Activated CD4-positive, alpha-beta T cell treated with anti-CD3 and anti-CD28 coated beads, Interleukin-2, amount 50 U/mL, for 16 hours (primary cell): Measurements from ENCODE around the gene HSPB1.
"Not testable (repeated sequence)": the region's sequence is repeated elsewhere in the genome, so short reads cannot be mapped to it uniquely, and the experiment has no call there.

ENCODE experiments used
- DNase-seq: peaks from one replicate; pipeline ENCODE4 v3.0.0-alpha.2; 2020

Gene HSPB1

GRCh38 chr7:76282344-76283253 is 19.9 kb upstream of the HSPB1 start:
- no peak for DNase-seq

DNA sequence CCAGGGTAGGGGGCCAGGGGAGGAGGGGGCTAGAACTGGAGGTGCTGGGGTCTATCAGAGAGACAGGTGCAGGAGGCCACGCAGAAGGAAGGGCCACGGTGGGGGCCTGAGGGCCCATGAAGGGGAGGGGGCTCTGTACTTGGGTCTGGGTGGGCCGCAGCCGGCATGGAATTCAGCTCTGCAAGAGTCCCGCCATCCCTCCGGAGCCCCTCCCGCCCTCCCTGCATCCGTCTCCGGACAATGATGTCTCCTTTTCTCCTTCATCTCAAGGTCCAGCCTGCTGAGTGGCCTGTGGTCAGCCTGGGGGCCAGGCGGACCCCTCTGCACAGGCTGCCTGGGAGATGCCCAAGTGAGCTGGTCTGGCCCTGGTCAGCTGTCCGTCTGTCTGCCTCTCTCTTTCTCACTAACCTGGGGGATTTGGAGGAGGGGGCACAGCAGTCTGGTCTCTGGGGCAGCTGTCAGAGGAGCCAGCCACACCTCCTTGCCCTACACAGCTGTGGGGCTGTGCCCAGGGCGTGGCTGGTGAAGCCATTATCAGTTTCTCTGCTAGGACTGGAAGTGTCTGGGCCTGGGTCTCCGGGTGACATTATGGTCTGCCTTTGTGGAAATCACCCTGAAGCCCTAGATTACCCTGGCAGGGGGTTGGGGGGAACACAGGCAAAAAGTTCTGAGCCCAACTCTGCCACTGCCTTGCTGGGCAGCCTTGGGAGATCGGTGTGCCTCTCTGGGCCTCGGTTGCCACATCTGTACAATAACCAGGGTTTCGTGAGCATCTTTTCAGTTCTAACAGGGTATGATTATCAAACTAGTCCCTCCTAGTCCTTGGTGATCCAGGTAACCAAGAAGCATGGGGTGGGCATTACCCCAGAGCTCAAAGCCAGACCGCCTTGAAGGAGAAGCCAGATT is 19.0 kb upstream of the HSPB1 start:
- no peak for DNase-seq

DNA sequence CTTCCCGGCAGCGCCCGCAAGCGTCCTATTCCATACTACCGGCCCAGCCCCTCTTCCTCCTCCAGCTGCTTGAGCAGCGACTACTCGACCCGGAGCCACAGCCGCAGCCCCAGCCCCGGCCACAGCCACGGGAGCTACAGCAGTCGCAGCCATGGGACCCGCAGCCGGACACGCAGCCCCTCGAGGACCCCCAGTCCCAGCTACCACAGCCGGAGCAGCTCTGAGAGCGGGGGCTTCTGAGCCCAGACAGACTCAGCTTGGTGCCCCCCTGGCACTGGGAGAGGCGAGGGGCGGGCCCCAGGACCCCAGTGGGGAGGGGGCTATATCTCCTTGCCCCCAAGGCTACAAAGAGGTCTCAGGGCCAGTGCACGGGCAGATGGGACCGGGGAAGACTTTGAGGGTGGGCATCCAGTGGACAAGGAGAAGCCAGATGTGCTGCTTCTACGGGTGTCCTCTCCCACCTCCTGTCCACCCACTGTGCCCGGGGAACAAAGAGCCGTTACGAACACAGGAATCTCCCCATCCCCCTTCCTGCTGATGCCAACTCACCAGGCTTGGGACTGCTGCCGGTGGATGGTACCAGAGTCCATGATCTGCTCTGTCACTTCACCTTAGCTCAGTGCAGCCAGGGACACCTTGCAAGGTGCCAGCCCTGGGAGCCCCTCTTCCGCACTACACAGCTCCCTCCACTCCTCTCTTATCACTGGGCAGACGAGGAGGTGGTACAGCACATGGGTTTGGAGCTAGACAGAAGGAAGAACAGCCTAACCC is 16.7 kb upstream of the HSPB1 start:
- DNase-seq: no peak

DNA sequence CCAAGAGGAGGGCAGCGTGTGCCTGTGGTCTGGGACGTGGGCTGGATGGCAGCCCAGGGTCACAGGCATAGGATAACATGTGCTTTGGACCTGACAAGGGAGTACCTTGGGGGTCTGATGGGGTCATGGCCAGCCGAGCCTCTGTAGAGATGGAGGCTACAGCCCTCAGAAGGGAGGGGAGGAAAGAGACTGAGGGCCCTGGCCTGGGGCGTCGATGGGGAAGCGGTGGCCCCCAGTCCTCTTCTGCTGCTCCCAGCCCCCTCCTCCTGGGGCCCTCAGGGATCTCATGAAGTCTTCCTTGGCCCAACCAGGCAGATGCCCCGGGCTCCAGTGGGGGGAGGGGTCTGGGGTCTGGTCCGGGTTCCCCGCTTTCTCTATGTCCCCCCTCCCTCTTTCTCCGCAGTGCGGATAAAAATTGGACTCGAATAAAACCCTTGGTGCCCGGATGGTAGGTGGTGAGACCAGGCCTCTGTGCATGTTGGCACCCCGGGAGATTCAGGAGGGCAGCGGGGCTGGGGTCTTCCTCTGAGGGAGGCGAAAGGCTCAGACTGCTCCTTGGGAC is 15.6 kb upstream of the HSPB1 start:
- no peak for DNase-seq

DNA sequence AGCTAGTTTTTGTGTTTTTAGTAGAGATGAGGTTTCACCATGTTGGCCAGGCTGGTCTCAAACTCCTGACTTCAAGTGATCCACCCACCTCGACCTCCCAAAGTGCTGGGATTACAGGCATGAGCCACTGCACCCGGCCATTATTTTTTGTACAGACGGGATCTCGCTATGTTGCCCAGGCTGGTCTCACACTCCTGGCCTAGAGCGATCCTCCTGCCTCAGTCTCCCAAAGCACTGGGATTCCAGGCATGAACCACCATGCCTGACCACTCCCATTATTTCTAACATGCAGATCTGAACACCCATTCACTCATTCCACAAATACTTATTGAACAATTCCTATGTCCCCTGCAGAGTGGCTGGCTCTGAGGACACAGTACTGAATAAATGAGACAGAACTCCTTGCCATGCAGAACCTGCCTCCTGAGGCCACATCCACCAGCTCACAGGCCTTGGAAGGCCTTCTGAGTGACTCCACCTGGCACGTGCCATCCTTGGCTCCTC is 11.6 kb upstream of the HSPB1 start:
- DNase-seq: not testable (repeated sequence)

DNA sequence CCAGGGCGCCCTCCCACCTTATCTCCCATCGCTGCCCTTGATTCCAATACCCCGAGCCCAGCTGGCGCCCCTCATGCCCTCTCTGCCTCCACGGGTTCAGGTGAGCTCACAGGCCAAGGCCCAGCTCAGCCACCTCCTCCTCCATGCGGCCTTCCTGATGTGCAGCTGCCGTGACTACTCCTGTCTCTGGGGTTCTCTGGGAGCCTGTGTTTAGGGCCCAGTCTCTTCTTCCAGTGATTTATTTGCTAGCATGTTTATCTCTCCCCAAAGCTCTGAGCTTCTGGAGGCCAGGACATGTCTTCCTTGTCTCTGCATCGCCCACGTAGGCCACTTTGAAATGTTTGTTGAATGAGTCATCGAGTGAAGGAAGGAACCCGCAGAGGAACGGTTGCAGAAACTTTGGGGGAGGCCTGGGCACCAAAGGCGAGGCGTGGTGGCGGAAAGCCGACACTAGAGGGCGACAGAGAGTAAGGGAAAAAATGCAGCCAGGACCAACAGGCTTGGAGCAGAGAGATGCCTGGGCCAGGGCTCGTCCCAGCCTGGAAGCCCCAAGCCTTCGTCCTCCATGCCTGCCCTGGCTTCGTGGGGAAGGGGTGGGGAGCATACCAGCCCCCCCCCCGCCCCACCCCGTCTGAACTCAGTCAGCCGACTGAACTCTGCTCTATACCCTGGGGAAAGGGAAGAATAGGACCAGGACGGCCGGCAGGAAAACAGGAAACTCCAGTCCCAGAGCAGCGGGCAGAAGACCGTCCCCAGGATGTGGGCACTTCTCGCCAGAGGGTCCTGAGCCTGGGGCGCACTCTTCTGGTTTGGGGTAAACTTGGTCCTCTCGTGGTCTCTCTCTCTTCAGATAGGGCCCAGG is 10.9 kb upstream of the HSPB1 start:
- DNase-seq: peak; percentile 95

- no peak for DNase-seq
Observed at GRCh38 chr7:76292213-76292573, 10.3 kb upstream of the HSPB1 start.

GRCh38 chr7:76292911-76293310 is 9.6 kb upstream of the HSPB1 start:
- not testable (repeated sequence) for DNase-seq

DNA sequence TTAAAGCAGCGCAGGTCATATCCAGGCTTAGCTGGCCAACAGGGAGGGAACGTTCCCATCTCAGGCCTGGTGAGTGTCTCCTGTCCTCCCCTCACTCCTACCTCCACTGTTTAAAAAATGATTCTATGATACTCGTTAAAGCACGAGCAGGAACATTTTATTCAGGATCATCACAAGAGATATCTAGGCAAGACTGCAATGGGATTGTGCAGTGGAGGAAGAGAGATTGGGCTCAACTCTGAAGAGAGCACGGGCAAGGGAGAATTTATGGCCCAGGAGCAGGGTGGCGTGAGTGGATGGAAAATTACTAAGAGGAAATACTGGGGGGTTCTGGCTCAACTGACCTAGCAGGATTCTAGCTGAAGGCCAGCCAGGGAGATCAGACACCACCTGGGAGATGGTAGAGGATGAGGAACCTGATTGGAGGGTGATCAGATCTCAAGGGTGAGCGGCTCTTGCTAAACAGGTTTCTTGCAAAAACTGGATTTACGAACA is 9.0 kb upstream of the HSPB1 start:
- DNase-seq: no peak

GRCh38 chr7:76294344-76295024 is 8.0 kb upstream of the HSPB1 start:
- no peak for DNase-seq

- DNase-seq: no peak
Observed at GRCh38 chr7:76296743-76297740, 5.4 kb upstream of the HSPB1 start.

DNA sequence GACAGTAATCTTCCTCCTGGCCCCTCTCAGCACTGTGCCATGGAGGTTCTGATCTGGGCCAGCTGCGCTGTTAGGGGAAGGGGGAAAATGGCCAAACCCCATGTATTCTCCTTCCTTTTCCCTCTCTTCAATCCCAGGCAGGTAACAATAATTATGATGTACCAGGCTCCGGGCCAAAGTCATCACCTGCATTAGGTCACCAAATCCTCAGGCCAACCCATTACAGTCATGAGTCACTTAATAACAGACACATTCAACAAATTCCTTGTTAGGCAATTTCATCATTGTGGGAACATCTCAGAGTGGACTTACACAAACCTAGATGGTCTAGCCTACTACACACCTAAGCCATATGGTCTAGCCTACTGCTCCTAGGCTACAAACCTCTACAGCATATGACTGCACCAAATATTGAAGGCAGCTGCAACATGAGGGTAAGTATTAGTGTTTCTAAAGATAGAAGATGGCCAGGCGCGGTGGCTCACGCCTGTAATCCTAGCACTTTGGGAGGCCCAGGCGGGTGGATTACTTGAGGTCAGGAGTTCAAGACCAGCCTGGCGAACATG is 2.2 kb upstream of the HSPB1 start:
- DNase-seq: no peak

GRCh38 chr7:76301000-76301399 is 1.5 kb upstream of the HSPB1 start:
- DNase-seq: no peak

GRCh38 chr7:76303202-76304147 is 1.0 kb downstream of the HSPB1 start:
- peak; percentile 79 for DNase-seq

- no peak for DNase-seq
Observed at GRCh38 chr7:76304888-76305375, 2.5 kb downstream of the HSPB1 start.

DNA sequence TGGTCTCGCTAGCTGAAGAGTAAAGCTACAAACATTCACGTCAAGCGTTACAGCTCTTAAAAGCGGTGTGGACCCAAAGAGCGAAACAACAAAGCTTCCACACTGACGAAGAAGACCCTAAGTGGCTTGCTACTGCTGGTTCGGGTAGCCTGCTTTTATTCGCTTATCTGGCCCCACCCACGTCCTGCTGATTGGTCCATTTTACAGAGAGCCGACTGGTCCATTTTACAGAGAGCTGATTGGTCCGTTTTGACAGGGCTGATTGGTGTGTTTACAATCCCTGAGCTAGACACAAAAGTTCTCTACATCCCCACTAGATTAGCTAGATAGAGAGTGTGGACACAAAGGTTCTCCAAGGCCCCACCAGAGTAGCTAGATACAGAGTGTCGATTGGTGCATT is 6.4 kb downstream of the HSPB1 start:
- DNase-seq: not testable (repeated sequence)

GRCh38 chr7:76309341-76310101 is 7.0 kb downstream of the HSPB1 start:
- not testable (repeated sequence) for DNase-seq
